Activated B cell treated with CpG ODN at 0.5 μM for 24 hours (primary cell): ENCODE results near the gene FBXL2. TPM values are rescaled to one million over a fixed set of nuclear protein-coding genes. Genes with fewer than 3 reads are reported as not detected.

Source experiments
- ATAC-seq: fragments of 200-7000 bp; cut with Tn5 transposase; one replicate; pipeline ENCODE4 v1.10.0; 2021; ENCODE audit warnings: low read depth, mild to moderate bottlenecking, moderate library complexity
- CTCF ChIA-PET: fragments of 350-600 bp; sonication (Branson Sonifier 250); formaldehyde crosslinking; loops from one replicate; lab custom pipeline; 2021; ENCODE audit warnings: antibody characterized with exemption; lab: Charles Lee
- POLR2A ChIA-PET: fragments of 350-600 bp; sonication (Branson Sonifier 250); formaldehyde crosslinking; loops from one replicate; lab custom pipeline; 2021; ENCODE audit warnings: antibody characterized with exemption; lab: Charles Lee
- DNase-seq: peaks from one replicate; pipeline ENCODE4 v3.0.0; 2022
- H3K27ac Mint-ChIP-seq: one replicate; pipeline ENCODE4 v1.8.0; 2020; ENCODE audit warnings: mixed read lengths
- H3K27me3 Mint-ChIP-seq: one replicate; pipeline ENCODE4 v1.8.0; 2021; ENCODE audit warnings: mixed read lengths
- H3K36me3 Mint-ChIP-seq: one replicate; pipeline ENCODE4 v1.8.0; 2021; ENCODE audit warnings: low read depth, mixed read lengths
- H3K4me1 Mint-ChIP-seq: one replicate; pipeline ENCODE4 v1.8.0; 2021; ENCODE audit warnings: mixed read lengths
- H3K4me3 Mint-ChIP-seq: one replicate; pipeline ENCODE4 v1.8.0; 2020; ENCODE audit warnings: mild to moderate bottlenecking, mixed read lengths
- H3K9me3 Mint-ChIP-seq: one replicate; pipeline ENCODE4 v1.8.0; 2020; ENCODE audit warnings: mixed read lengths
- CTCF ChIP-seq: fragments of 200-600 bp; IDR thresholded peaks from one replicate; pipeline ENCODE4 v1.8.0; 2022; ENCODE audit warnings: antibody characterized with exemption, mild to moderate bottlenecking
- intact Hi-C: fragments of 100-400 bp; cut with micrococcal nuclease; formaldehyde crosslinking; loops from one replicate; pipeline ENCODE4 v1.15.1; 2024
- total RNA-seq: library from RNA; stranded (reverse); gene quantifications from 2 replicates; pipeline ENCODE4 v1.2.3, GENCODE V29; 2022

The FBXL2 gene
- total RNA-seq, 1 donor from 2014 or later, result not detected

GRCh38 chr3:33250712-33251111 is 26.5 kb upstream of the FBXL2 start:
- no peak overlapping the region for H3K27ac Mint-ChIP-seq
- H3K4me3 Mint-ChIP-seq, result no peak overlapping the region
- no peak for TF ChIP-seq CTCF
- H3K4me1 Mint-ChIP-seq, result no peaks in the 10 kb centered on the region
- CTCF ChIA-PET, result interaction anchor here (1.5 kb wide), 1 partner anchor 119 kb away, joined by 3 read pairs; no protein-coding TSS in a partner anchor
- no peak for DNase-seq
- no peaks in the 10 kb centered on the region for H3K9me3 Mint-ChIP-seq
- intact Hi-C loops, result no loop called here
- ATAC-seq, result no peak
- no peaks in the 10 kb centered on the region for H3K36me3 Mint-ChIP-seq
- POLR2A ChIA-PET, result no interaction called here
- peaks cover 8% of the 10 kb centered on the region for H3K27me3 Mint-ChIP-seq

GRCh38 chr3:33256249-33256648 is 21.0 kb upstream of the FBXL2 start:
- intact Hi-C loops, result no loop called here

GRCh38 chr3:33260104-33260503 is 17.1 kb upstream of the FBXL2 start:
- ChIA-PET POLR2A (no interaction called here), CTCF (no interaction called here)
- ATAC-seq, result no peak
- no peak overlapping the region for H3K27ac Mint-ChIP-seq
- no peak overlapping the region for H3K4me3 Mint-ChIP-seq
- H3K36me3 Mint-ChIP-seq, result no peaks in the 10 kb centered on the region
- no peak for TF ChIP-seq CTCF
- no peaks in the 10 kb centered on the region for H3K4me1 Mint-ChIP-seq
- H3K27me3 Mint-ChIP-seq, result peaks cover 3% of the 10 kb centered on the region
- DNase-seq, result no peak
- H3K9me3 Mint-ChIP-seq, result peaks cover 13% of the 10 kb centered on the region
- intact Hi-C loops, result no loop called here

More at GRCh38 chr3:33256249-33256648, 21.0 kb upstream of the FBXL2 start:
- Mint-ChIP-seq H3K4me3 (no peak overlapping the region), H3K27me3 (no peaks in the 10 kb centered on the region), H3K36me3 (no peaks in the 10 kb centered on the region), H3K9me3 (no peaks in the 10 kb centered on the region), H3K27ac (no peak overlapping the region), H3K4me1 (no peaks in the 10 kb centered on the region)
- no peak for ATAC-seq
- no peak for TF ChIP-seq CTCF
- ChIA-PET POLR2A (no interaction called here), CTCF (no interaction called here)
- DNase-seq, result no peak

- TF ChIP-seq CTCF, result no peak
- CTCF ChIA-PET, result interaction anchor here (0.6 kb wide), 1 partner anchor 327 kb away, joined by 3 read pairs; no protein-coding TSS in a partner anchor
These were observed 7.9 kb upstream of the FBXL2 start for GRCh38 chr3:33269385-33269784.

GRCh38 chr3:33271324-33271723 is 5.9 kb upstream of the FBXL2 start:
- intact Hi-C loops, result no loop called here
- CTCF ChIA-PET, result no interaction called here
- no peaks in the 10 kb centered on the region for H3K4me1 Mint-ChIP-seq
- H3K9me3 Mint-ChIP-seq, result peaks cover 6% of the 10 kb centered on the region
- DNase-seq (no peak), ATAC-seq (no peak)
- H3K4me3 Mint-ChIP-seq, result no peak overlapping the region
- H3K36me3 Mint-ChIP-seq, result no peaks in the 10 kb centered on the region
- H3K27ac Mint-ChIP-seq, result no peak overlapping the region
- TF ChIP-seq CTCF, result no peak
- POLR2A ChIA-PET, result no interaction called here
- H3K27me3 Mint-ChIP-seq, result peaks cover 19% of the 10 kb centered on the region

More at GRCh38 chr3:33269385-33269784, 7.9 kb upstream of the FBXL2 start:
- H3K4me1 Mint-ChIP-seq, result no peaks in the 10 kb centered on the region
- H3K9me3 Mint-ChIP-seq, result peaks cover 14% of the 10 kb centered on the region
- DNase-seq, result no peak
- peaks cover 16% of the 10 kb centered on the region for H3K27me3 Mint-ChIP-seq
- POLR2A ChIA-PET, result no interaction called here
- ATAC-seq, result no peak
- no peaks in the 10 kb centered on the region for H3K36me3 Mint-ChIP-seq
- H3K27ac Mint-ChIP-seq, result no peak overlapping the region
- intact Hi-C loops, result no loop called here
- no peak overlapping the region for H3K4me3 Mint-ChIP-seq
